ENCODE data around the gene IER5.

IER5 gene

DNA sequence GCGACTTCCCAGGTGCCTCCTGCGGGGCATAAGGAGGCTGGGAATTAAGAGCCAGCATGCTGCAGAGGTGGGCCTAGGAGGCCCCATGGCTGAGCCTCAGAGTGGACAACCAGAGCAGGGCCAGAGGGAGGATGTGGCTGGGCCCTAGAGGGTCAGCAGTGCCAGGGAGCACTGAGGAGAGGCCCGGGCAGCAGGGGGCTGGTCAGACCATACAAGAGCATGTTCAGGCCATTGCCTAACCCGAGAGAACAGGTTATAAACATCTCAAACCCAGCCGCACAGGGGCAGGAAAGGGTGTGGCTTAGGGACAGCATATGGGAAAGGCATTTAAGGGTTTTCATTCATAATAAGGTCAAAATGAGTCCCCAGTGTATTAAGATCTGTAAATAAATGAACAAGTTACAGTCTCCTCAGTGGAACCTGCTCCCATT, 51.1 kb downstream of the IER5 start:
- peaks cover 44% of the 10 kb centered on the region for H3K4me1 Mint-ChIP-seq
- TF ChIP-seq, protein P1, sequence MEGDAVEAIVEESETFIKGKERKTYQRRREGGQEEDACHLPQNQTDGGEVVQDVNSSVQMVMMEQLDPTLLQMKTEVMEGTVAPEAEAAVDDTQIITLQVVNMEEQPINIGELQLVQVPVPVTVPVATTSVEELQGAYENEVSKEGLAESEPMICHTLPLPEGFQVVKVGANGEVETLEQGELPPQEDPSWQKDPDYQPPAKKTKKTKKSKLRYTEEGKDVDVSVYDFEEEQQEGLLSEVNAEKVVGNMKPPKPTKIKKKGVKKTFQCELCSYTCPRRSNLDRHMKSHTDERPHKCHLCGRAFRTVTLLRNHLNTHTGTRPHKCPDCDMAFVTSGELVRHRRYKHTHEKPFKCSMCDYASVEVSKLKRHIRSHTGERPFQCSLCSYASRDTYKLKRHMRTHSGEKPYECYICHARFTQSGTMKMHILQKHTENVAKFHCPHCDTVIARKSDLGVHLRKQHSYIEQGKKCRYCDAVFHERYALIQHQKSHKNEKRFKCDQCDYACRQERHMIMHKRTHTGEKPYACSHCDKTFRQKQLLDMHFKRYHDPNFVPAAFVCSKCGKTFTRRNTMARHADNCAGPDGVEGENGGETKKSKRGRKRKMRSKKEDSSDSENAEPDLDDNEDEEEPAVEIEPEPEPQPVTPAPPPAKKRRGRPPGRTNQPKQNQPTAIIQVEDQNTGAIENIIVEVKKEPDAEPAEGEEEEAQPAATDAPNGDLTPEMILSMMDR (IDR thresholded peaks at IDR 0.05; ENCODE audit: unreplicated experiment in 3 of 3) = no peak
- peaks cover 14% of the 10 kb centered on the region for H3K27me3 Mint-ChIP-seq (ENCODE audit: low read depth)
- H3K27ac Mint-ChIP-seq = no peak overlapping the region
- H3K9me3 Mint-ChIP-seq = no peaks in the 10 kb centered on the region
- no peak overlapping the region for H3K4me3 Mint-ChIP-seq
- H3K36me3 Mint-ChIP-seq (ENCODE audit: low read depth) = no peaks in the 10 kb centered on the region

DNA sequence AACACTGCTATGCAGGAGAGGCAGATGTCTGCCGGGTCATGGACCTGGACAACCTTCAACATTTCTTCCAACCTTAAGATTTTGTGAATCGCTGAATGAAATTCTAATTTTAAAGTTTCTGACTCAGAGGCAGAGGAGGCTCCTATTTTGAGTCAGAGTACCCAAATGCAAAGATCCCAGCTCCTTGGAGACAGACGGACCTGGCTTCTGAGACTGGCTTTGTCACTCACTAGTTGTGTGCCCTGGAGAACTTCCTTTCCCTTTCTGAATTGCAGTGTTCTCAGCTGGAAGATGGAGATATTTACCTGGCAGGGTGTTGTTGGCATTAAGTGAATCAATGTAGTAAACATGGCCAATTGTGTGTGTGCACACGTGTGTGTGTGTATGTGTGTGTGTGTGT, 51.9 kb downstream of the IER5 start:
- peaks cover 14% of the 10 kb centered on the region for H3K27me3 Mint-ChIP-seq (ENCODE audit: low read depth)
- H3K36me3 Mint-ChIP-seq (ENCODE audit: low read depth) = no peaks in the 10 kb centered on the region
- TF ChIP-seq, protein P1 (IDR thresholded peaks at IDR 0.05; ENCODE audit: unreplicated experiment in 3 of 3) = no peak
- peak overlapping the region in 1 of 3 experiments; percentile 14 for H3K27ac Mint-ChIP-seq
- H3K4me3 Mint-ChIP-seq = peak overlapping the region in 1 of 3 experiments; percentile 24
- H3K4me1 Mint-ChIP-seq = peaks cover 36% of the 10 kb centered on the region
- H3K9me3 Mint-ChIP-seq = no peaks in the 10 kb centered on the region

DNA sequence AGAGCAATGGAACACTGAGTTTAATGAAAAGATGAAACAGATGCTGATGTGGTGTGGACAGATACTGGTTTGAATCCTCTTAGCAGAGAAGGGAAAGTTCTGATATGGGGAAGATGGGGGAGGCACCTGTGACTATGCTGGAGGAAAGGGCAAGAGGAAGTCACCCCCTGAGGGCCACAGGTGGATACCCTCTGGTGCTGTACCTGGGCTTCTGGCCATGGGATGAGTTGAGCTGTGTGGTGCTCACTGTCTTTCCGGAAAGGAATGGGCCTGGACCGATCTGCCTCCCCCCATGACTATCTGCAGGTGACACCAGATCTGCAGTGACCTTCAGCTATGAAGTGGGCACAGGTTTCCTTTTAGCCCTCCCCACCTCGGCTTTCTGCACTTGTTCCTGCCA, 52.4 kb downstream of the IER5 start:
- no peaks in the 10 kb centered on the region for H3K36me3 Mint-ChIP-seq (ENCODE audit: low read depth)
- TF ChIP-seq, protein P1 (IDR thresholded peaks at IDR 0.05; ENCODE audit: unreplicated experiment in 3 of 3) = no peak
- peak overlapping the region in 1 of 3 experiments; percentile 14 for H3K27ac Mint-ChIP-seq
- peaks cover 14% of the 10 kb centered on the region for H3K27me3 Mint-ChIP-seq (ENCODE audit: low read depth)
- peaks cover 35% of the 10 kb centered on the region for H3K4me1 Mint-ChIP-seq
- H3K9me3 Mint-ChIP-seq = no peaks in the 10 kb centered on the region
- H3K4me3 Mint-ChIP-seq = peak overlapping the region in 2 of 3 experiments; percentile 16 to 24

DNA sequence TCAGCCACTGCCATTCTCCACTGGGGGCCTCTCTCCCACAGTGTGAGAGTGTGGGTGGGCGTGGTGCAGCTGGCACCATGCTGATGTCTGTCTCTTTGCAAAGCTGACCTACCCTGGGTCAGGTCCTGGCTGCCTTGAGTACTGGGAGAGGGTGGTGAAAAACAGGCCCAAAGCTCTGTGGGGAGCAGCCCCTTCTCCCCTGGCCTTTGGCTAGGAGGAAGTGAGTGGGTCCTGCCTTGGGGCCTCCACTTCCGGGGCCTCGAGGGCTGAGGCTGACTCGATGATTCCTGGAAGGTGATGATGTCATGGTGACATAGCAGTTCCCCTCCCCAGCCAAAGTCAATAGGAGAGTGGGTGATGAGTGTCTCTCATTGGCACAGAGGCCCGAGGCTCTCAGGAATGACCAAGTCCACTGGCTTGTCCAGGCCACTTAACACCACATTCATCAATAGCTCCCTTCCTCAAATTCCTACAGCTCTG, 53.0 kb downstream of the IER5 start:
- Mint-ChIP-seq H3K27ac (no peak overlapping the region), H3K4me1 (peaks cover 32% of the 10 kb centered on the region), H3K4me3 (no peak overlapping the region), H3K27me3 (ENCODE audit: low read depth) (peaks cover 14% of the 10 kb centered on the region), H3K9me3 (peaks cover 2% of the 10 kb centered on the region), H3K36me3 (ENCODE audit: low read depth) (no peaks in the 10 kb centered on the region)
- TF ChIP-seq, protein P1 (IDR thresholded peaks at IDR 0.05; ENCODE audit: unreplicated experiment in 3 of 3) = no peak

Data from nephron (organoid).